Psoas muscle (tissue), 8 donors: ENCODE measurements around the gene ZC3H18. TPM values are rescaled to one million over a fixed set of nuclear protein-coding genes. Genes with fewer than 3 reads are reported as not detected.
A peak's percentile ranks its signal among the peaks of the same experiment; 100 is the strongest.

Source experiments
- ATAC-seq, 4 donors: fragments of 200-7000 bp; cut with Tn5 transposase; one replicate each; pipeline ENCODE4 v1.9.1; 2020; ENCODE audit warnings: moderate library complexity in 3 of 4, mild to moderate bottlenecking in 2 of 4
- DNase-seq, 2 donors: peaks; one replicate each; pipeline ENCODE4 v3.0.0-alpha.2; 2020
- H3K27ac ChIP-seq: fragments of 200-600 bp; one replicate; pipeline ENCODE4 v1.8.0; 2022
- H3K27me3 ChIP-seq, 3 donors: fragments of 200-600 bp in 1 of 3; one replicate each; pipeline versions ENCODE4 v1.6.1 to v1.8.0; 2013 to 2022; ENCODE audit warnings: low read length in 2 of 3, mild to moderate bottlenecking in 2 of 3, moderate library complexity in 1 of 3; ENCODE audit not compliant: insufficient read depth in 3 of 3
- H3K36me3 ChIP-seq, 2 donors: fragments of 200-600 bp in 1 of 2; one replicate each; pipeline versions ENCODE4 v1.6.1 to v1.8.0; 2013 to 2022; ENCODE audit warnings: low read depth in 1 of 2, mild to moderate bottlenecking in 1 of 2, moderate library complexity in 1 of 2; ENCODE audit not compliant: insufficient read depth in 1 of 2
- H3K4me1 ChIP-seq: fragments of 200-600 bp; one replicate; pipeline ENCODE4 v1.8.0; 2022
- H3K4me3 ChIP-seq: fragments of 200-600 bp; one replicate; pipeline ENCODE4 v1.8.0; 2022; ENCODE audit warnings: mild to moderate bottlenecking
- H3K9me3 ChIP-seq: fragments of 200-600 bp; one replicate; pipeline ENCODE4 v1.8.0; 2022
- CTCF ChIP-seq: fragments of 200-600 bp; IDR thresholded peaks from one replicate; pipeline ENCODE4 v1.8.0; 2022; ENCODE audit warnings: antibody characterized with exemption
- WGBS, 3 donors: extraction: QIAGEN DNeasy Blood & Tissue Kit; methylation state at CpG; one replicate each; pipeline versions ENCODE4 v1.1.6 to v1.1.7; 2013; 5-methylcytosine and 5-hydroxymethylcytosine counted together
- intact Hi-C, 2 donors: fragments of 100-400 bp; cut with DNase I; formaldehyde crosslinking; loops; one replicate each; pipeline versions ENCODE4 v1.11.0 to v1.14.2; 2022
- polyA plus RNA-seq, 3 donors: library from polyadenylated mRNA; stranded (reverse); fragments of 200-250 nt; gene quantifications; one replicate each; pipeline ENCODE4 v1.2.3, GENCODE V29; 2013
- total RNA-seq, 4 donors: library from RNA; stranded (reverse); fragmentation: NEBNext Ultra II Directional in 2 of 4; extraction: Animal tissue kit (Norgen Biotek cat#: 25700) in 2 of 4; gene quantifications; one replicate each; pipeline versions ENCODE4 v1.2.1 to v1.2.4, GENCODE V29; 2021 to 2023
- donor health status: healthy with polysubstance abuse.
- donor health status: DM: no; HTN: no; CAD: no; lungs with moderate emphysema.
- donor health status: Bipolar disorder and iron deficiency.
- donor health status: healthy.
- donor health status: DM: yes; HTN: yes; CAD: no.
- donor health status: DM: no; HTN: no; CAD: no.
- donor health status: DM: no; HTN: no; CAD: no.
- donor health status: DM: yes; HTN: yes; CAD: no.

The ZC3H18 gene
- total and polyA plus RNA-seq, 7 donors = 19.9 to 36.0 (median 28.5) TPM

GRCh38 chr16:88673716-88674379, 103.6 kb downstream of the ZC3H18 start:
- H3K27me3 ChIP-seq = peaks cover 0 to 4% (median 0%) of the 10 kb centered on the region in 3 donors
- no peaks in the 10 kb centered on the region for H3K9me3 ChIP-seq
- 30 to 49% (median 37%) methylated on average over 19 of the region's 19 CpGs for WGBS, 3 donors
- H3K36me3 ChIP-seq = peaks cover 0 to 1% of the 10 kb centered on the region in 2 donors
- H3K27ac ChIP-seq = peak overlapping the region; percentile 82
- TF ChIP-seq CTCF = no peak
- intact Hi-C loops = no loop called here
- ATAC-seq (peak; percentile 78 to 86 (median 84)), DNase-seq (peak in 1 of 2 donors; percentile 86)
- peaks cover 56% of the 10 kb centered on the region for H3K4me1 ChIP-seq
- peak overlapping the region; percentile 1 for H3K4me3 ChIP-seq

- Histone ChIP-seq H3K27ac (peak overlapping the region; percentile 82), H3K9me3 (no peaks in the 10 kb centered on the region), H3K36me3 (no peaks in the 10 kb centered on the region), H3K4me1 (peaks cover 56% of the 10 kb centered on the region), H3K27me3 (peaks cover 0 to 4% (median 0%) of the 10 kb centered on the region in 3 donors), H3K4me3 (no peak overlapping the region)
- intact Hi-C loops = no loop called here
- TF ChIP-seq CTCF = no peak
- DNase-seq = no peak
- no peak for ATAC-seq
- 49 to 58% (median 56%) methylated on average over 19 to 22 of the region's 22 CpGs for WGBS, 3 donors
Observed at GRCh38 chr16:88676502-88677242, 106.5 kb downstream of the ZC3H18 start.

- no peaks in the 10 kb centered on the region for H3K36me3 ChIP-seq
- no peak for ATAC-seq
- no peak for TF ChIP-seq CTCF
- DNase-seq = no peak
- 50 to 66% (median 54%) methylated on average over 12 to 13 of the region's 13 CpGs for WGBS, 3 donors
- H3K4me3 ChIP-seq = no peak overlapping the region
- peaks cover 52% of the 10 kb centered on the region for H3K4me1 ChIP-seq
- no peaks in the 10 kb centered on the region for H3K9me3 ChIP-seq
- intact Hi-C loops = no loop called here
- H3K27me3 ChIP-seq = peaks cover 0 to 4% (median 0%) of the 10 kb centered on the region in 3 donors
- H3K27ac ChIP-seq = no peak overlapping the region
Observed at GRCh38 chr16:88677721-88678120, 107.5 kb downstream of the ZC3H18 start.

DNA sequence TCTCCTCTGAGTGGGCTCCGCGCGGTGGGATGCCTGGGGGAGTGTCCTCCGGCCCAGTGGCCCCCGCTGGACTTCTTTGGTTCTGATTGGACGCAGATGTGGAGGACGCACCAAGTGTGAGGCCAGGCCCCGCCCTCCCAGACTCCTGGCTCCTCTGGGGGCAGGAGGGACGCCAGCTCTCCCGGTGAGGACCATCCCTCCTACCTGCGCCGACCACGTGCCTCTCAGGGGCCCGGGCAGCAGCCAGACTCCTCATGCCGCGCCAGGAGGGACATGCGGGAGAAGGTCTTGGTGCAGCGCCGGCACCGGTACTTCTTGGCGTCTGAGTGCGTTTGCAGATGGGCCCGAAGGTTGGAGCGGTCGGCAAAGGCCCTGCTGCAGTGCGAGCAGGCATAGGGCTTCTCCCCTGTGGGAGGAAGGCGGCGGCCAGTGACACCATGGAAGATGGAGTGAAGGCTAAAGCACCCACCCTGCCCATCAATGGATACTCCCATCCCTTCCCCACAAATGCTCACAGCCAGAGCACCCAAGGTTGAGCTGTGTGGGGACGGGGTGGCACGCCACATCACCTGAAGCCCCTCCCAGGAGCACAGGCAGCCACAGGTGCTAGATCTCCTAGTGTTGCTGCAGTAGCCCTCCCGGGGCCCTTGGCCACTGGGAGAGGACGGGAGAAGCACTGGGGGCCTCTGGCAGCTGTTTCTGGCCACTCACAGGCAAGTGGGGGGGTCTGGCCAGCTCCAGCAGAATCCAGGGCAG, 108.2 kb downstream of the ZC3H18 start:
- Histone ChIP-seq H3K4me1 (peaks cover 45% of the 10 kb centered on the region), H3K36me3 (no peaks in the 10 kb centered on the region), H3K27me3 (peaks cover 0 to 4% (median 0%) of the 10 kb centered on the region in 3 donors), H3K9me3 (no peaks in the 10 kb centered on the region), H3K4me3 (no peak overlapping the region), H3K27ac (no peak overlapping the region)
- intact Hi-C loops = no loop called here
- ATAC-seq (no peak), DNase-seq (no peak)
- 50 to 76% (median 52%) methylated on average over 32 of the region's 32 CpGs for WGBS, 3 donors
- TF ChIP-seq CTCF = no peak
